AG04449 (cell line): ENCODE results near the gene SORBS1.
A peak's percentile ranks its signal among the peaks of the same experiment; 100 is the strongest.

Experiments used
- CTCF ChIA-PET: fragments of 350-600 bp; formaldehyde crosslinking; extraction: SDS; loops from one replicate; lab custom pipeline; 2021; ENCODE audit warnings: antibody characterized with exemption; lab: Yijun Ruan, JAX
- POLR2A ChIA-PET: fragments of 400-600, 350-600 bp; formaldehyde crosslinking; extraction: SDS; loops from one replicate; lab custom pipeline; 2020; ENCODE audit warnings: antibody characterized with exemption, inconsistent platforms; lab: Yijun Ruan, JAX
- DNase-seq: peaks from one replicate; pipeline ENCODE4 v3.0.0-alpha.2; 2010; ENCODE audit warnings: low read depth, low spot score
- H3K4me3 ChIP-seq: 2 replicates; pipeline ENCODE4 v1.5.1; 2011; ENCODE audit warnings: low read depth, mild to moderate bottlenecking, control low read depth, low read length
- TF ChIP-seq, protein P1 (sequence below): IDR thresholded peaks from one replicate; pipeline ENCODE4 v1.5.1; 2011; ENCODE audit warnings: mild to moderate bottlenecking, moderate library complexity, low read length, control low read depth, inconsistent platforms; ENCODE audit not compliant: insufficient read depth; ENCODE audit errors: missing control alignments

Gene SORBS1

GRCh38 chr10:95382174-95382573, 179.0 kb downstream of the SORBS1 start:
- CTCF ChIA-PET: interaction anchor here (1.0 kb wide), 2 partner anchors 8 to 11 kb away, joined by 3 read pairs; no protein-coding TSS in a partner anchor

GRCh38 chr10:95377950-95378349, 183.2 kb downstream of the SORBS1 start:
- DNase-seq: no peak
- TF ChIP-seq, protein P1, sequence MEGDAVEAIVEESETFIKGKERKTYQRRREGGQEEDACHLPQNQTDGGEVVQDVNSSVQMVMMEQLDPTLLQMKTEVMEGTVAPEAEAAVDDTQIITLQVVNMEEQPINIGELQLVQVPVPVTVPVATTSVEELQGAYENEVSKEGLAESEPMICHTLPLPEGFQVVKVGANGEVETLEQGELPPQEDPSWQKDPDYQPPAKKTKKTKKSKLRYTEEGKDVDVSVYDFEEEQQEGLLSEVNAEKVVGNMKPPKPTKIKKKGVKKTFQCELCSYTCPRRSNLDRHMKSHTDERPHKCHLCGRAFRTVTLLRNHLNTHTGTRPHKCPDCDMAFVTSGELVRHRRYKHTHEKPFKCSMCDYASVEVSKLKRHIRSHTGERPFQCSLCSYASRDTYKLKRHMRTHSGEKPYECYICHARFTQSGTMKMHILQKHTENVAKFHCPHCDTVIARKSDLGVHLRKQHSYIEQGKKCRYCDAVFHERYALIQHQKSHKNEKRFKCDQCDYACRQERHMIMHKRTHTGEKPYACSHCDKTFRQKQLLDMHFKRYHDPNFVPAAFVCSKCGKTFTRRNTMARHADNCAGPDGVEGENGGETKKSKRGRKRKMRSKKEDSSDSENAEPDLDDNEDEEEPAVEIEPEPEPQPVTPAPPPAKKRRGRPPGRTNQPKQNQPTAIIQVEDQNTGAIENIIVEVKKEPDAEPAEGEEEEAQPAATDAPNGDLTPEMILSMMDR: no peak
- H3K4me3 ChIP-seq: no peak overlapping the region
- CTCF ChIA-PET: interaction anchor here (0.7 to 10.4 kb wide), 8 partner anchors 9 to 1717 kb away, joined by 3 to 139 read pairs (median 4); no protein-coding TSS in a partner anchor
- POLR2A ChIA-PET: no interaction called here

More at GRCh38 chr10:95382174-95382573, 179.0 kb downstream of the SORBS1 start:
- POLR2A ChIA-PET: no interaction called here
- TF ChIP-seq, protein P1: no peak
- no peak overlapping the region for H3K4me3 ChIP-seq
- no peak for DNase-seq

GRCh38 chr10:95375418-95375817, 185.8 kb downstream of the SORBS1 start:
- CTCF ChIA-PET: interaction anchor here (0.9 to 10.4 kb wide), 19 partner anchors 8 to 489 kb away, joined by 3 to 139 read pairs (median 4); no protein-coding TSS in a partner anchor
- TF ChIP-seq, protein P1: no peak
- no peak for DNase-seq
- POLR2A ChIA-PET: no interaction called here
- H3K4me3 ChIP-seq: no peak overlapping the region

DNA sequence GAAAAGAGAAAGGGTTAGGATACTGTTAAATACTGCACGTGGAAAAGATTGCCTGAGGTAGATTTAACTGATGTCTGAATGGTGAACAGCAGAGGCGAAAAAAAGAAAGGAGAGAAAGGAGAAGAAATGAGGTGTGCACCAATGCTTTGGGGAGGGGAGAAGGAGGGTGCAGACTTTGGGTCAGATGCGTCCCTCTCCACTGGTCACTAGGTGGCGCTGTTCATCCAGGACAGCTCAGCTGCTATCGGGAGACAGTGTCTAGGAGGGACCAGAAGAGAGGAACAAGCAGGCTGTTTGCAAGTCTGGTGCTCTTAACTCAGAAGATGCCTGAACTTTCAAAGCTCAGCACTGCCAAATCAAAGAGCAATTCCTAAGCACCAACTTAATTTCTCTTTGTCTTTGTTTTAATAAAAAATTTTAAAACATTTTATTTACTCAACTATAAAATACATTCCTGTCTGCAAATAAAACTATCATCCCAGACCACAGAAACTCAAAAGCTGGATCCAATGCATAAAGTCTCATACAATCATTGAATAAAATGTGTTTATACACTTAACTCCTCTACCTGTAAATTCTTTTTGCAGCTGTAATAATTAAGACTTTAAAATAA, 186.5 kb downstream of the SORBS1 start:
- POLR2A ChIA-PET: no interaction called here
- CTCF ChIA-PET: interaction anchor here (0.7 to 10.4 kb wide), 27 partner anchors 8 to 490 kb away, joined by 3 to 139 read pairs (median 4); no protein-coding TSS in a partner anchor
- no peak overlapping the region for H3K4me3 ChIP-seq
- TF ChIP-seq, protein P1: peak; percentile 88
- DNase-seq: no peak

DNA sequence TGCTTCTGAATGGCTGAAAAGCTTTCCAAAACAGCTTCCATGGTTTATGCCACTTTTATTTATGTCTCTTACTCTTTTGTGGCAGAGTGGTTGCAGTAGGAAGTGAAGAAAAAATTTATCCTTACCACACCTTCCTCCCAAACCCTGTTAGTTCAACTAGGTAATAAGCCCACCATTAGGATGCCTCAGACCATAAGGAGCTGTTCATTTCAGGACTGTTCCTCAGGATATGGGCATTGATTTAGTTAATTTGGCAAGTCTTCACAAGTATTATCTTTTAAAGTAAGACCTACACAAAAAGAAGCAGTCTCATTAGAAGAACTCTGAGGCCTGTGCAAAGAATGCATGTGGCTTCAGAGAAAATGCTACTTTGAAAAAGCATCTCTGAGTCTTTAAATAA, 187.5 kb downstream of the SORBS1 start:
- POLR2A ChIA-PET: no interaction called here
- TF ChIP-seq, protein P1: no peak
- H3K4me3 ChIP-seq: no peak overlapping the region
- no peak for DNase-seq
- CTCF ChIA-PET: interaction anchor here (0.7 to 10.4 kb wide), 22 partner anchors 9 to 475 kb away, joined by 3 to 139 read pairs (median 6); no protein-coding TSS in a partner anchor

DNA sequence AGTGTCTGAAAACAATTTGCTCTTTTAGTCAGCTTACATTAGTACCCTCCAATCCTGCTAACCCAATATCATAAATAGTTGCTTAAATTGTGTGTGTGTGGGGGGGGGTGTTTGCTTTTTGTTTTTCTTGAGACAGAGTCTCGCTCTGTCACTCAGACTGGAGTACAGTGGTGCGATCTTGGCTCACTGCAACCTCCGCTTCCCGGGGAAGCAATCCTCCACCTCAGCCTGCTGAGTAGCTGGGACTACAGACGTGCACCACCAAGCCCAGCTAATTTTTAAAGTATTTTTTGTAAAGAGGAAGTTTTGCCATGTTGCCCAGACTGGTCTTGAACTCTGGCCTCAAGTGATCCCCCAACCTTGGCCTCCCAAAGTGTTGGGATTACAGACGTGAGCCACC, 196.8 kb downstream of the SORBS1 start:
- DNase-seq: no peak
- CTCF ChIA-PET: interaction anchor here (0.7 to 17.8 kb wide), 32 partner anchors 12 to 736 kb away, joined by 3 to 601 read pairs (median 5); no protein-coding TSS in a partner anchor
- no peak overlapping the region for H3K4me3 ChIP-seq
- POLR2A ChIA-PET: no interaction called here
- TF ChIP-seq, protein P1: no peak
